GM18498 (cell line): ENCODE results near the gene ANKRD13B.
"Not testable (repeated sequence)": the region's sequence is repeated elsewhere in the genome, so short reads cannot be mapped to it uniquely, and the experiment has no call there.

Experiments
- ATAC-seq: cut with Tn5 transposase; IDR thresholded peaks from one replicate; pipeline ENCODE4 v1.9.1; 2021; ENCODE audit warnings: mild to moderate bottlenecking, moderate library complexity; ENCODE audit not compliant: unreplicated experiment

The ANKRD13B gene

GRCh38 chr17:29592850-29593551 lies at the start of gene ANKRD13B:
Gene ANKRD13B, plus strand, starts transcription at chr17:29593132. Its CDS starts 490 bp downstream, at chr17:29593622.
- ATAC-seq, result no peak

GRCh38 chr17:29544066-29544465 lies 48.9 kb upstream of the ANKRD13B start:
- ATAC-seq, result no peak

DNA sequence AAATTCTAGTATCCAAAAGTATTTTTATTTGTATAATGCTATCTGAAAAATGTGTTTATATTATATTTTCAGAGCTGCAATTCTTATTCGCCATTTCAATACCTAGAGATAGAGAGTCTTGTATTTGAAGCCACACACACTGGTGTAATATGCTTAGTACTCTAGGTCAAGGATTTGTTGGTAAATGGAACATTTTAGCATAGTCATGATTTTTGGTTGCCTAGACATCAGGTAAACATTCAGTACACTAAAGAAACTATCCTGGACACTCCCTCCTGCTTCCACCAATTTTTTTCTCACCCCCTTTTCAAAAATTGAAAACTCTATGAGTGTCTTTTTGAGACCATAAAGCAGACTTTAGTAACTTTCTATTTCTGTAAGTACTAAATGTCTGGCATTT lies 46.8 kb upstream of the ANKRD13B start:
- no peak for ATAC-seq

- ATAC-seq, result no peak
Observed at GRCh38 chr17:29546830-29547229, 46.1 kb upstream of the ANKRD13B start.

DNA sequence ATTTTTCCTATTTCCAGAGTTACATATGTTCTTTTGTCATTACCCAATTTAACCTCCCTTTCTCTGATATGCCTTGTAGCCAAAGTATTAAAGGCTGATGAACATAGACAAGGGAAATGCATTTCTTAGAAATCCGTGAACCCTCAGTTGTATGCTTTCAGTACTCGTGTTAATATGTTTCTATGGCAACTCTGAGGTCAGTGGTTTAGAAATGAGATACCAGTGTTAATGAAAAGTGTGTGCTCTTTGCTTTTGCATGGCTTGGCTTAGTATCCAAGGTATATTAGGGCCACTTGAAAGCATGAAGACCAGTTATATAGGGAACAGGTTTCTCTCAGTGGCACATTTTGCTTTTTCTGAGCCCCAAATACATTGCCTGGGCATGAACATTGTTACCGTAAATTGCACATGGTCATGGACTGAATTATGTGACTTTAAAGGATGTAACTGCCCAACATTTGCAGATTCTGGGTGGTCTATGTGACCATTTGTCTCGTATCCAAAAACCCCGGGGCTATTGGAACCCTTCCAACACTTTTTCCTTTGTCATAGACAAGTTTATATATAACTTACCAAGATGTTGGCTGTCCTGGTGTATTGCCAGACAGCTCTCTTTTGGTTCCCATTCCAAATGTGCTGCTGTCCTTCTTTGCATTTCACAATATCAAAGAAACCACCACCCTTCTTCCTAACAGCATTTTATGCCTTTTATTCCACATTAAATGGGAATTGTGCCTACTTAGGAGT lies 43.6 kb upstream of the ANKRD13B start:
- ATAC-seq, result peak; percentile 57

DNA sequence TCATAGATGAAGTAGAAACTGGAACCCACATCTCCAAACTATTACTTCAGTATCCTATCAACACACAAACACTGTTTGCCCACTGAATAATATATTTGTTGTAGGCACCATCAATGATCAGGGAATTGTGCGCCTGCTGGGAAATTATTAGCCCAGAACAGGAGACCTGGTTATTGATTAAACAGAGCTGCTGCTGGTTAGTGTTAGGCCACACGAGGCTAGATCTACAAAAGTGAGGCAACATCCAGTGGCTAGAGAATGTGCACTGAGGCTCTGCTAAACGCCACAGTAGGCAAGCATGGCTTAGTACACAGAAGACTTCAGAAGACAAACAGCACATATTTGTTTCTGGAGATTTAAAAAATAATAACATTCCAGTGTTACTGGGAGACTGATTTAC lies 37.1 kb upstream of the ANKRD13B start:
- no peak for ATAC-seq

DNA sequence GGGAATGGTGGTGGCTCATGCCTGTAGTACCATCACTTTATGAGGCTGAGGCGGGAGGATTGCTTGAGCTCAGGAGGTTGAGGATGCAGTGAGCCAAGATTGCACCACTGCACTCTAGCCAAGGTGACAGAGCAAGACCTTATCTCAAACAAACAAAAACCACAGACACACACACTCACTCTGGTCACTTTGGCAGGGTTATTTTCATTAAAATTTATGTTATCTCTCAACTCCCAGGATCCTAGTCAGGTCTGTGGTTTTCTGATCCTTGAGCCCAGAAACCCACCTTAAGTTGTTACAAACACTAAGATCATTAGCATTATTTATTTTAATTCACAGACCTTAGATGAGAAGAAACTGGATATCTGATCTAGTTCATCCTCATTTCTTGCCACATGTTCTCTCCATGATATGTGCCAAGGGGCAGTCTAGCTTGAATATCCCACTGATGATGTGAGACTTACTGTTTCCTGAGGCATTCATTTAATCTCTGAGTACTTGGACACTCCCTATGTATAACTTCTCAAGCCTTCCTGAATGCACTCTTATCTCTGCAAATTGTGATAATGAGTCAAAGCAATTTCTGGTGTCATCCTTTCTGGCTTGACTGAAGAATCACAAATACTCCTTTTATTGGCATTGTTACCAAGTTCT lies 35.7 kb upstream of the ANKRD13B start:
- ATAC-seq, result no peak

- no peak for ATAC-seq
Observed at GRCh38 chr17:29557739-29558116, 35.2 kb upstream of the ANKRD13B start.

- ATAC-seq, result not testable (repeated sequence)
Observed at GRCh38 chr17:29558139-29558538, 34.8 kb upstream of the ANKRD13B start.

DNA sequence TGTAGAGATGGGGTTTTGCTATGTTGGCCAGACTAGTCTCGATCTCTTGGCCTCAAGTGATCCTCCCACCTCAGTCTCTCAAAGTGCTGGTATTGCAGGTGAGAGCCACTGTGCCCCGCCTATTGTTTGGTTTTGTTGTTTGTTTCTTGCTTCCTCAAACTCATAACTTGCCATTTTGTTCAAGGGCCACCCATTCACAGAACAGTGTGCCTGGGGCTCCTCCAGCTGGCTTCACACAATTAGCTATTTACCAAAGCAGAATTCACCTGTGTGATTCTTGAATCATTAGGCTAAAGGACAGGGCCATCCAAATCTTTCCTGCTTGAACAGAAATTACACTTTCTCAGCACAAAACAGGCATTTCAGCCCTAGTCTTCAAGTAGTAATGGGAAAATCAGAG lies 33.3 kb upstream of the ANKRD13B start:
- ATAC-seq, result no peak

DNA sequence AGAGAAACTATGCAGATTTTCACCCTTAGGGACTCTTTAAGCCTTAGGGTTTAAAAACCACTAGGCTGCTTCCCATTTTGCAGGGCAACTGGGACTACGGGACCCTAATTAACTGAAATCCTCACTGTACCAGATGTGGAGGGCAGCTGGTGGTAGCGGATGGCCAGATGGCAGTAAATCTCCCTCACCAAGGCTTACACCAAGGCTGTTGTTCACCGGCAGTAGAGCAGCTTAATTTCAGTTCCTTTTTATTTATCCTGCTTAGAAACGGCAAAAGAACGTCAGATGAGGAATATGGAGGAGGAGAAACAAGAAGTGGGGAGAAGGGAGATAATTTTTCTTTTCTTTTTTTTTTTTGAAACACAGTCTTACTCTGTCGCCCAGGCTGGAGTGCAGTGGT lies 32.6 kb upstream of the ANKRD13B start:
- ATAC-seq, result no peak

DNA sequence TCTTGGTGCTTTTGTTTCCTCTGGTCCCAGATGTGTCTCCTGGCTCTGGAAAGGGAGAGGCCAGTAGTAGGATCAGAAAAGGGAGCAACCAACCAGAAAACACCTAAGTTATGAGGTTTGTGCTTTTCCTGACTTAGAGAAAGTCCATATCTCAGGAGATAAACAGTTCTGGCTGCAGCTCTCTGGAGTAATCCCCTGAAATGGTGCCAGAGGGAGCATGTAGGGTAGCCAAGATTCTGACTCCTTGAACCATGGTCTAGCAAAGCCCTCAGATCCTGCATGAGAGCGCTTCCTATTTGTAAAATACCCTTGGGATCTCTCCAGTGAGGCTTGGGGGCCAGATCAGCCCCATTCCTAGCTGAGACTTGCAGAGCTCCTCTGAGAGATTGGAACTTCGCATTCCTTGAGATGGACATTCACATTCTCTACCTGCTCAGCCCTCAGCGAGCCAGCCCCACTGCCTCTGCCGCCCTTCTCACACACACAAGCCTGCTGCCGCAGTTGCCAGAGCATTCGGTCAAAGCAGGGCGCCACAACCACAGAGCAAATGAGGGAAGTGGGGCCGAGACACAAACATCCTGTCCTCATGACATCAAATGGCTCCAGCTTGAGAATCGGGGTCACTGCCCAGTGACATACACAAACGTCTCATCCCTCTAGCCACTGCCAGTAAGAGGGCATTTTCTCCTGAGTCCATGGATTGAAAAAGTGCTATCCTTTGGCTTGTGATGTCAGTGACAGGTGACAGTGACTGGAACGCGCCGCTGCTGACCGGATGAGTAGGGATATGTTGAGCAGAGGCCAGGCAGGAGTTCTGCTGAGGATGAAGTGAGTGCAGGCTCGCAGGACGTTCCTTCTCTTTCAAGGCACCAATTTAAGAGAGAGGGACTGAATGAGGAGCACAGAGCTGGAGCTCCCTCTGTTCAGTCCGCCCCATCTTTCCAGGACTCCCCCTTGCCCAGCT lies 31.1 kb upstream of the ANKRD13B start:
- no peak for ATAC-seq

DNA sequence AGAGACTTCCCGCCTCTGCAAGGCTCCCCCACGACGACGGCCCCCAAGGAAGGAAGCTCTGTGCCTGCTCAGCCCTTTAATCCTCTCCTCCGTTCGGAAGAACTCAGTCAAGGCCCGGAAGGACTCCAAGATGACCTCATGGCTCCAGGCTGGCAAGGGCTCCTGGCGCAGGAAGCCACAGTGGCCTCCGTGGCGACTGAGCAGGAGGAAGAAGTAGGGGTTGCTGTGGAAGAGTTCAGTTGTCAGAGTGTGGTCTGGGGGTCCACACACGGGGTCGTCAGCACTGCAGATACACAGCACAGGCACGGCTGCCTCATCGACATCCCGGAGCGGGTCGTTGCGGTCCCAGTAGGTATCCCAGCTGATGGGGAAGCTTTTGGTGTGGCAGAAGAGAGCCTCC lies 30.3 kb upstream of the ANKRD13B start:
- no peak for ATAC-seq

- no peak for ATAC-seq
Observed at GRCh38 chr17:29563816-29564215, 29.1 kb upstream of the ANKRD13B start.

- ATAC-seq, result no peak
Observed at GRCh38 chr17:29565643-29566472, 27.1 kb upstream of the ANKRD13B start.

- ATAC-seq, result peak; percentile 27
Observed at GRCh38 chr17:29566473-29567303, 26.2 kb upstream of the ANKRD13B start, which contains the start of gene ABHD15. Gene ABHD15, minus strand, starts transcription at chr17:29567037. Its CDS starts 71 bp downstream, at chr17:29566966.

GRCh38 chr17:29567304-29567553 lies 25.7 kb upstream of the ANKRD13B start:
- peak; percentile 15 for ATAC-seq

DNA sequence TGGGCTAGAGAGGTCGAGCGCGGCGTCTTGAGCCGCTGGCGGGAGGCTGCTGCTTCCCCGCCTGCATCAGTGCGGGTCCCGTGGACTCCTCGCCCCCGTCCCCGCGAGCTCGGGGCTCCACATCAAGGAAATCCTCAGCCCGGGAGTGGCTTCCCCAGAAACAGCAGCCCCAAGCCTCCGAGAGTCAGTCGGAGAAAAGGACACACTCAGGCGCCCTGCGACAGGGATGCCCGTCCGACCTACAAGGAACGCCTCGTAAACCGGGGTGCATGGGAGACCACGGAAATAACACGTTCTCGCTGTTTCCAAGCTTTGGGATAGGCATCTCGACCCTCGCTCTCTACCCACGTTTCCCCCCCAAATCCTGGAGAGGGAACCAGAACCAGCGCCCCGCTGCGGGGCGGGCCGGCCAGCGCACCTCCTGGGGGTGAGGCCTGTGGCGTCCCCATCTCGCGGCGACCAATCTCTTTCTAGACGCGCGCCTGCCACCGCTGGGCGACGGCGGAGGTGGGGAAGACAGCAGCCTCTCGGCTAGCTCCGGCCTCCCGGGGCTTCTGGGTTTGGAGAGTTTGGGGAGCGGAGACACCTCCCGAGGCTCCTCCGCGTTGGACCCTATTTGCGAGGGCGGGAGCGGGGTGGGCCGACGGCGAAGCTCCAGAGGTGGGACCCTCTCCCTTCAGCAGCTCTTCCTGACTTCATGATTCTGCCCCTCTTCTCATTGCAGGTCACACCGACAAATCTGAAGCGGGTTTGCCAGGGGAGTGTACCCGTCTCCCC lies 25.2 kb upstream of the ANKRD13B start:
- peak; percentile 44 for ATAC-seq
